Natural killer cell (primary cell): ENCODE results near the gene TRAF7. TPM values are rescaled to one million over a fixed set of nuclear protein-coding genes. Genes with fewer than 3 reads are reported as not detected.

ENCODE experiments used
- ATAC-seq, 3 donors: fragments of 150-1000 bp in 2 of 3; fragments of 200-7000 bp in 1 of 3; cut with Tn5 transposase; 1 replicate in 1 of 3; 2 replicates in 2 of 3; pipeline ENCODE4 v1.10.0; 2021; ENCODE audit warnings: mild to moderate bottlenecking in 2 of 3, moderate library complexity in 2 of 3
- DNase-seq, 2 donors: peaks; one replicate each; pipeline versions ENCODE4 v3.0.0 to v3.0.0-alpha.2; 2013 to 2021; ENCODE audit warnings: mixed read lengths in 1 of 2
- H3K27ac ChIP-seq: one replicate; pipeline ENCODE4 v1.5.1; 2013; ENCODE audit warnings: mild to moderate bottlenecking, low read length
- H3K27me3 ChIP-seq: one replicate; pipeline ENCODE4 v1.6.1; 2013; ENCODE audit warnings: low read length; ENCODE audit not compliant: control insufficient read depth, insufficient read depth
- H3K36me3 ChIP-seq: one replicate; pipeline ENCODE4 v1.6.1; 2013; ENCODE audit warnings: low read length; ENCODE audit not compliant: control insufficient read depth, insufficient read depth
- H3K4me1 ChIP-seq: one replicate; pipeline ENCODE4 v1.6.1; 2013; ENCODE audit warnings: low read length; ENCODE audit not compliant: control insufficient read depth, insufficient read depth
- H3K4me3 ChIP-seq: one replicate; pipeline ENCODE4 v1.5.1; 2013; ENCODE audit warnings: low read length
- H3K9me3 ChIP-seq: one replicate; pipeline ENCODE4 v1.6.1; 2013; ENCODE audit warnings: low read length; ENCODE audit not compliant: control insufficient read depth, insufficient read depth
- H3K27ac Mint-ChIP-seq, 2 donors: one replicate each; pipeline ENCODE4 v1.8.0; 2022; ENCODE audit warnings: mild to moderate bottlenecking in 2 of 2, mixed read lengths in 2 of 2, moderate library complexity in 1 of 2
- H3K27me3 Mint-ChIP-seq, 2 donors: one replicate each; pipeline ENCODE4 v1.8.0; 2022; ENCODE audit warnings: low read depth in 2 of 2, mixed read lengths in 2 of 2
- H3K36me3 Mint-ChIP-seq: one replicate; pipeline ENCODE4 v1.8.0; 2022; ENCODE audit warnings: mixed read lengths
- H3K4me1 Mint-ChIP-seq, 2 donors: one replicate each; pipeline ENCODE4 v1.8.0; 2022; ENCODE audit warnings: mixed read lengths in 2 of 2
- H3K4me3 Mint-ChIP-seq: one replicate; pipeline ENCODE4 v1.8.0; 2022; ENCODE audit warnings: mild to moderate bottlenecking, moderate library complexity, mixed read lengths
- H3K9me3 Mint-ChIP-seq, 2 donors: one replicate each; pipeline ENCODE4 v1.8.0; 2022; ENCODE audit warnings: mixed read lengths in 2 of 2
- CTCF ChIP-seq: fragments of 200-600 bp; IDR thresholded peaks from one replicate; pipeline ENCODE4 v1.8.0; 2022; ENCODE audit warnings: antibody characterized with exemption
- WGBS: methylation state at CpG from one replicate; pipeline ENCODE4 v1.1.7; 2013; ENCODE audit warnings: missing lambda C conversion rate; ENCODE audit not compliant: insufficient coverage; 5-methylcytosine and 5-hydroxymethylcytosine counted together
- intact Hi-C: fragments of 100-400 bp; cut with micrococcal nuclease; formaldehyde crosslinking; loops from one replicate; pipeline ENCODE4 v1.14.2; 2022
- total RNA-seq, 4 donors: library from RNA; stranded (reverse); fragments of 120-200 nt in 1 of 4; gene quantifications; one replicate each; pipeline versions ENCODE4 v1.2.3 to v1.2.4, GENCODE V29; 2013 to 2022

The TRAF7 gene
- total RNA-seq, 3 donors from 2014 or later (not counting 1 experiment from before 2014, with no cell fraction given): 29.3 to 39.1 (median 37.3) TPM

GRCh38 chr16:2208308-2208707, 52.7 kb downstream of the TRAF7 start:
- H3K4me1 ChIP-seq: peaks cover 32% of the 10 kb centered on the region
- no peak overlapping the region for H3K4me3 ChIP-seq
- H3K4me1 Mint-ChIP-seq: peaks cover 19 to 39% of the 10 kb centered on the region in 2 donors
- H3K36me3 ChIP-seq: peaks cover 31% of the 10 kb centered on the region
- no peak for TF ChIP-seq CTCF
- 95% methylated on average over 23 of the region's 23 CpGs for WGBS
- H3K36me3 Mint-ChIP-seq: no peaks in the 10 kb centered on the region
- H3K27ac Mint-ChIP-seq: no peak overlapping the region
- H3K9me3 Mint-ChIP-seq: no peaks in the 10 kb centered on the region
- no peak for ATAC-seq
- no peaks in the 10 kb centered on the region for H3K27me3 Mint-ChIP-seq
- no peak overlapping the region for H3K27ac ChIP-seq
- DNase-seq: no peak
- H3K27me3 ChIP-seq: no peaks in the 10 kb centered on the region
- intact Hi-C loops: no loop called here
- no peaks in the 10 kb centered on the region for H3K9me3 ChIP-seq
- H3K4me3 Mint-ChIP-seq: no peak overlapping the region

GRCh38 chr16:2208772-2209171, 53.2 kb downstream of the TRAF7 start:
- 98% methylated on average over 9 of the region's 9 CpGs for WGBS
- Mint-ChIP-seq H3K4me1 (peaks cover 19 to 39% of the 10 kb centered on the region in 2 donors), H3K4me3 (no peak overlapping the region), H3K27me3 (no peaks in the 10 kb centered on the region), H3K36me3 (no peaks in the 10 kb centered on the region), H3K27ac (no peak overlapping the region), H3K9me3 (no peaks in the 10 kb centered on the region)
- intact Hi-C loops: no loop called here
- no peak for ATAC-seq
- Histone ChIP-seq H3K9me3 (no peaks in the 10 kb centered on the region), H3K27me3 (no peaks in the 10 kb centered on the region), H3K4me1 (peaks cover 37% of the 10 kb centered on the region), H3K27ac (no peak overlapping the region), H3K36me3 (peaks cover 31% of the 10 kb centered on the region), H3K4me3 (no peak overlapping the region)
- no peak for DNase-seq
- TF ChIP-seq CTCF: no peak

DNA sequence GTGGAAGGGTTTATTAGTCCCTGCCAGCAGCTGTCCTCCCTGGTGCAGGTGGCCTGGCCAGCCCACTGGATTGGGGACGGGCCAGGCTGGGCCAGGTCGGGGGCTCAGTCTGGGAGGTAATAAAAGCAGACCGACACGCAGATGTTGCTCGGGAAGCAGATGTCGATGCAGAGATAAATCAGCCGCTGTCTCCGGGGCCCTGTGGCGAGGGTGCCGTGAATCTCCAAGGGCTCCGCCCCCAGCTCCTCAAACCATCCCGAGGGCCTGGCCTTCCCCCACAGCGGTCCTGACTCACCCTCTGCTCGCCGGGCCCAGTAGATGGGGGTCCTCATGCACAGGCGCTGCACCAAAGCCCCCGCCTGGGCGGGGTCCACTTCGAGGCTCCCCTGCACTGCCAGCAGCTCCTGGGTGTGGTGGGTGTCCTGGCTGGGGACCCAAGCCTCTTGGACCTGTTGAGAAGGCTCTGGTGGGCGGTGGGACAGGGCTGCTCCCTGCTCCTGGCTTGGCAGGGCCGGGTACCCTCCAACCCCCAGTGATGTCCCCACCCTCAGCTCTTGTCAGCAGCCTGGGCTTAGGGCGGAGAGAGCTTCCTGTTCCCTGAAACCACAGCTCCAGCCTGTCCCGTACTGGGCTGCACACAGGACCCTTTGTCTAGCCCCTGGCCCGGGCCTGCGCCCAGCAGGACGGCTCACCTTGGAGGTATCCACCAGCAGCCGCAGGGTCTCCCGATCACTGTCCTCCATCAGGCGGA, 53.9 kb downstream of the TRAF7 start:
- intact Hi-C loops: loop anchor here (10.0 kb wide), 1 partner anchor 55 kb away; the partner anchor contains the start of gene TRAF7
- H3K9me3 ChIP-seq: no peaks in the 10 kb centered on the region

More for the DNA sequence above, 53.9 kb downstream of the TRAF7 start:
- Histone ChIP-seq H3K4me1 (peaks cover 39% of the 10 kb centered on the region), H3K27me3 (no peaks in the 10 kb centered on the region), H3K27ac (no peak overlapping the region), H3K4me3 (no peak overlapping the region), H3K36me3 (peaks cover 31% of the 10 kb centered on the region)
- H3K9me3 Mint-ChIP-seq: no peaks in the 10 kb centered on the region
- DNase-seq: no peak
- H3K4me3 Mint-ChIP-seq: no peak overlapping the region
- H3K36me3 Mint-ChIP-seq: no peaks in the 10 kb centered on the region
- H3K27ac Mint-ChIP-seq: no peak overlapping the region
- H3K4me1 Mint-ChIP-seq: peaks cover 17 to 35% of the 10 kb centered on the region in 2 donors
- 94% methylated on average over 29 of the region's 29 CpGs for WGBS
- TF ChIP-seq CTCF: no peak
- ATAC-seq: no peak
- H3K27me3 Mint-ChIP-seq: no peaks in the 10 kb centered on the region
